K562 (cell line): ENCODE results near the gene DGAT2. TPM values are rescaled to one million over a fixed set of nuclear protein-coding genes. Genes with fewer than 3 reads are reported as not detected.

Experiments used
- ATF1 ChIP-seq, 2 experiments: fragments of 450-650 bp in 1 of 2; IDR thresholded peaks; 2 replicates each; pipeline ENCODE4 v1.6.1; 2016; ENCODE audit warnings: missing compliant biosample characterization in 1 of 2, missing genetic modification characterization in 1 of 2
- GABPB1 ChIP-seq: sonication (generic); formaldehyde crosslinking; IDR thresholded peaks from 2 replicates; pipeline ENCODE4 v1.8.0; 2022; ENCODE audit warnings: mild to moderate bottlenecking, missing genetic modification reagents
- HCFC1 ChIP-seq: IDR thresholded peaks from 2 replicates; pipeline ENCODE4 v1.6.1; 2012; ENCODE audit warnings: low read depth, low read length, improper control_type of control experiment
- NR2C1 ChIP-seq, 2 experiments: fragments of 450-650 bp; IDR thresholded peaks; 2 replicates each; pipeline ENCODE4 v1.6.1; 2017; ENCODE audit warnings: mild to moderate bottlenecking in 2 of 2, antibody characterized with exemption in 1 of 2, inconsistent platforms in 1 of 2, missing compliant biosample characterization in 1 of 2, missing genetic modification characterization in 1 of 2
- PHB2 ChIP-seq: fragments of 450-650 bp; IDR thresholded peaks from 2 replicates; pipeline ENCODE4 v1.6.1; 2017; ENCODE audit warnings: low read depth
- POLR2G ChIP-seq: fragments of 200-400 bp; formaldehyde crosslinking; IDR thresholded peaks from 2 replicates; pipeline ENCODE4 v1.6.1; 2017; ENCODE audit warnings: low read depth, mild to moderate bottlenecking, antibody characterized with exemption, low read length, moderate library complexity
- PURB ChIP-seq: sonication (generic); formaldehyde crosslinking; IDR thresholded peaks from 2 replicates; pipeline ENCODE4 v1.9.0; 2021; ENCODE audit warnings: low read depth, mild to moderate bottlenecking, missing genetic modification reagents
- SRSF7 ChIP-seq: fragments of 200-400 bp; formaldehyde crosslinking; optimal IDR thresholded peaks from 2 replicates; pipeline ENCODE3; 2017; ENCODE audit warnings: mild to moderate bottlenecking, low read depth, low read length
- TRIM28 ChIP-seq: fragments of 450-650 bp; IDR thresholded peaks from 2 replicates; pipeline ENCODE4 v1.6.1; 2017
- ZNF175 ChIP-seq: fragments of 200-800 bp; sonication (Bioruptor generic); IDR thresholded peaks from 2 replicates; pipeline ENCODE4 v1.6.1; 2016; ENCODE audit warnings: low read depth, mild to moderate bottlenecking, missing genetic modification characterization, missing compliant biosample characterization
- ZNF584 ChIP-seq: fragments of 200-800 bp; sonication (Bioruptor generic); IDR thresholded peaks from 2 replicates; pipeline ENCODE4 v1.6.1; 2016; ENCODE audit warnings: low read depth, mild to moderate bottlenecking, missing genetic modification characterization, missing compliant biosample characterization
- ZNF766 ChIP-seq: fragments of 200-800 bp; sonication (Bioruptor generic); conservative IDR thresholded peaks from 2 replicates; pipeline ENCODE4 v1.6.1; 2016; ENCODE audit warnings: missing genetic modification characterization, missing compliant biosample characterization
- polyA plus RNA-seq, 8 experiments: library from polyadenylated mRNA; depleted of rRNA in 4 of 8; stranded (reverse) in 5 of 8; unstranded in 3 of 8; fragments of >200 nt; fragmentation: Nextera tagmentation in 2 of 8; fragmentation: Illumina TruSeq in 1 of 8; extraction: Ambion mirVana in 2 of 8; extraction: Trizol in 1 of 8; gene quantifications; 2 replicates each; pipeline versions ENCODE4 v1.2.1 to v1.2.3, GENCODE V29; 2011 to 2014; ENCODE audit warnings: inconsistent platforms in 1 of 8, missing spikeins in 1 of 8
- total RNA-seq, 7 experiments: library from RNA; depleted of rRNA in 6 of 7; stranded (reverse); fragments of >200 nt in 6 of 7; fragmentation: Illumina TruSeq in 2 of 7; extraction: Trizol in 2 of 7; gene quantifications; 2 replicates each; pipeline versions ENCODE4 v1.2.1 to v1.2.3, GENCODE V29; 2011 to 2021; ENCODE audit warnings: low replicate concordance in 1 of 7
- TF ChIP-seq, protein P1 (sequence below): IDR thresholded peaks from 2 replicates; pipeline ENCODE4 v1.6.1; 2012; ENCODE audit warnings: low read depth, low read length, improper control_type of control experiment, borderline replicate concordance
- TF ChIP-seq, protein P2 (sequence below): fragments of 250-450 bp; sonication (Bioruptor Pico); IDR thresholded peaks from 2 replicates; pipeline ENCODE4 v1.4.0; 2020; ENCODE audit warnings: mild to moderate bottlenecking, moderate library complexity
- TF ChIP-seq, protein P3 (sequence below): fragments of 450-650 bp; IDR thresholded peaks from 2 replicates; pipeline ENCODE4 v1.6.1; 2016; ENCODE audit warnings: antibody characterized with exemption
- TF ChIP-seq, protein P4 (sequence below): fragments of 250-450 bp; sonication (Bioruptor Pico); IDR thresholded peaks from 2 replicates; pipeline ENCODE4 v1.4.0; 2020; ENCODE audit warnings: mild to moderate bottlenecking
- TF ChIP-seq, protein P5 (sequence below): fragments of 250-450 bp; sonication (Bioruptor Pico); IDR thresholded peaks from 2 replicates; pipeline ENCODE4 v1.8.0; 2021; ENCODE audit warnings: mild to moderate bottlenecking, moderate library complexity

Gene DGAT2
- total and polyA plus RNA-seq, 9 of the 15 experiments (the other 6 are each of a cell fraction or from before 2014, with no cell fraction given), result 0.68 to 2.8 (median 1.8) TPM

DNA sequence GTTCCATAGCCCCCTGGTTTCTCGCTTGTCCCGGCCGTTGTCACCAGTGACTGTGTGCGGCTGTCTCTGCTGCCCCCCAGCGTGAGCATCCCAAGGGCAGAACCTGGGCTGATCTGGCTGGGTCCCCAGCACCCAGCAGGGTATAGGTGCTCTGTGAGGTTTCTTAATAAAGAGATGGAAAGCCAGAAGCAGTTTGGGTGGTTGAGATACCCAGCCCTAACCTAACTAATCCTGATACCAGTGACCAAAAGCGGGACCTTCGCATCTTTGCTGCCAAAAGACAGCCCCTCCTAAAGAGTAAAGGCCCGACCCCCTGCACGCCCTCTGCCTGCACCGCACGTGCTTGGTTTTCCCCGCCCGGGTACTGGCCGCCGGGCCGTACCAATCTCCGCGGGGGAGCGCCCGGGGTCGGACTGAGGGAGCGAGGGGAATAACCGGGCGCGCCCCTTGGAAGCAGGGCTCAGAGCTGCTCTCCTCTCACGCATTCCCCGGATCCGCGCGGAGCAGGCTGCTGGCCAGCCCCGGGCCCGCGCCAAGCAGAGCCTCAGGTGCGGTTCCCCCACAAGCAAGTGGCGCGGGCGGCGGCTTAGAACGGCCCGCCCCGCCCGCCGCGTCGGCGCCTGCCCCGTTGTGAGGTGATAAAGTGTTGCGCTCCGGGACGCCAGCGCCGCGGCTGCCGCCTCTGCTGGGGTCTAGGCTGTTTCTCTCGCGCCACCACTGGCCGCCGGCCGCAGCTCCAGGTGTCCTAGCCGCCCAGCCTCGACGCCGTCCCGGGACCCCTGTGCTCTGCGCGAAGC lies at the start of gene DGAT2 (continued):
- TF ChIP-seq, protein P1, sequence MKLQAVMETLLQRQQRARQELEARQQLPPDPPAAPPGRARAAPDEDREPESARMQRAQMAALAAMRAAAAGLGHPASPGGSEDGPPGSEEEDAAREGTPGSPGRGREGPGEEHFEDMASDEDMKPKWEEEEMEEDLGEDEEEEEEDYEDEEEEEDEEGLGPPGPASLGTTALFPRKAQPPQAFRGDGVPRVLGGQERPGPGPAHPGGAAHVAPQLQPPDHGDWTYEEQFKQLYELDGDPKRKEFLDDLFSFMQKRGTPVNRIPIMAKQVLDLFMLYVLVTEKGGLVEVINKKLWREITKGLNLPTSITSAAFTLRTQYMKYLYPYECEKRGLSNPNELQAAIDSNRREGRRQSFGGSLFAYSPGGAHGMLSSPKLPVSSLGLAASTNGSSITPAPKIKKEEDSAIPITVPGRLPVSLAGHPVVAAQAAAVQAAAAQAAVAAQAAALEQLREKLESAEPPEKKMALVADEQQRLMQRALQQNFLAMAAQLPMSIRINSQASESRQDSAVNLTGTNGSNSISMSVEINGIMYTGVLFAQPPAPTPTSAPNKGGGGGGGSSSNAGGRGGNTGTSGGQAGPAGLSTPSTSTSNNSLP, result peak; percentile 34; the same call in 1 of the 2 replicates
- no peak for TF ChIP-seq PURB (CRISPR knock-in tag)
- TF ChIP-seq ATF1 (CRISPR knock-in tag; IDR thresholded peaks at IDR 0.05), result no peak
- TF ChIP-seq ATF1 (tag; IDR thresholded peaks at IDR 0.05), result peak; percentile 93
- TF ChIP-seq, protein P2, sequence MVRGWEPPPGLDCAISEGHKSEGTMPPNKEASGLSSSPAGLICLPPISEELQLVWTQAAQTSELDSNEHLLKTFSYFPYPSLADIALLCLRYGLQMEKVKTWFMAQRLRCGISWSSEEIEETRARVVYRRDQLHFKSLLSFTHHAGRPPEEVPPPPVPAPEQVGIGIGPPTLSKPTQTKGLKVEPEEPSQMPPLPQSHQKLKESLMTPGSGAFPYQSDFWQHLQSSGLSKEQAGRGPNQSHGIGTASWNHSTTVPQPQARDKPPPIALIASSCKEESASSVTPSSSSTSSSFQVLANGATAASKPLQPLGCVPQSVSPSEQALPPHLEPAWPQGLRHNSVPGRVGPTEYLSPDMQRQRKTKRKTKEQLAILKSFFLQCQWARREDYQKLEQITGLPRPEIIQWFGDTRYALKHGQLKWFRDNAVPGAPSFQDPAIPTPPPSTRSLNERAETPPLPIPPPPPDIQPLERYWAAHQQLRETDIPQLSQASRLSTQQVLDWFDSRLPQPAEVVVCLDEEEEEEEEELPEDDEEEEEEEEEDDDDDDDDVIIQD (CRISPR knock-in tag), result no peak
- TF ChIP-seq, protein P3, sequence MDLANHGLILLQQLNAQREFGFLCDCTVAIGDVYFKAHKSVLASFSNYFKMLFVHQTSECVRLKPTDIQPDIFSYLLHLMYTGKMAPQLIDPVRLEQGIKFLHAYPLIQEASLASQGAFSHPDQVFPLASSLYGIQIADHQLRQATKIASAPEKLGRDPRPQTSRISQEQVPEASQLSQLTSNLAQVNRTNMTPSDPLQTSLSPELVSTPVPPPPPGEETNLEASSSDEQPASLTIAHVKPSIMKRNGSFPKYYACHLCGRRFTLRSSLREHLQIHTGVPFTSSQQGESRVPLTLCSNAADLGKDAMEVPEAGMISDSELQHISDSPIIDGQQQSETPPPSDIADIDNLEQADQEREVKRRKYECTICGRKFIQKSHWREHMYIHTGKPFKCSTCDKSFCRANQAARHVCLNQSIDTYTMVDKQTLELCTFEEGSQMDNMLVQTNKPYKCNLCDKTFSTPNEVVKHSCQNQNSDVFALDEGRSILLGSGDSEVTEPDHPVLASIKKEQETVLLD, result peak; percentile 23; the same call in 1 of the 2 replicates
- no peak for TF ChIP-seq PHB2
- TF ChIP-seq ZNF766, result peak; percentile 97
- TF ChIP-seq, protein P4, sequence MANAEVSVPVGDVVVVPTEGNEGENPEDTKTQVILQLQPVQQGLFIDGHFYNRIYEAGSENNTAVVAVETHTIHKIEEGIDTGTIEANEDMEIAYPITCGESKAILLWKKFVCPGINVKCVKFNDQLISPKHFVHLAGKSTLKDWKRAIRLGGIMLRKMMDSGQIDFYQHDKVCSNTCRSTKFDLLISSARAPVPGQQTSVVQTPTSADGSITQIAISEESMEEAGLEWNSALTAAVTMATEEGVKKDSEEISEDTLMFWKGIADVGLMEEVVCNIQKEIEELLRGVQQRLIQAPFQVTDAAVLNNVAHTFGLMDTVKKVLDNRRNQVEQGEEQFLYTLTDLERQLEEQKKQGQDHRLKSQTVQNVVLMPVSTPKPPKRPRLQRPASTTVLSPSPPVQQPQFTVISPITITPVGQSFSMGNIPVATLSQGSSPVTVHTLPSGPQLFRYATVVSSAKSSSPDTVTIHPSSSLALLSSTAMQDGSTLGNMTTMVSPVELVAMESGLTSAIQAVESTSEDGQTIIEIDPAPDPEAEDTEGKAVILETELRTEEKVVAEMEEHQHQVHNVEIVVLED (CRISPR knock-in tag), result peak; percentile 64; the same call in 1 of the 2 replicates
- no peak for TF ChIP-seq SRSF7
- peak; percentile 45; the same call in 1 of the 2 replicates for TF ChIP-seq GABPB1 (CRISPR knock-in tag)
- TF ChIP-seq TRIM28, result 0 out of 2 replicates have a peak, but pooled peaks have one; percentile 50
- TF ChIP-seq, protein P5, sequence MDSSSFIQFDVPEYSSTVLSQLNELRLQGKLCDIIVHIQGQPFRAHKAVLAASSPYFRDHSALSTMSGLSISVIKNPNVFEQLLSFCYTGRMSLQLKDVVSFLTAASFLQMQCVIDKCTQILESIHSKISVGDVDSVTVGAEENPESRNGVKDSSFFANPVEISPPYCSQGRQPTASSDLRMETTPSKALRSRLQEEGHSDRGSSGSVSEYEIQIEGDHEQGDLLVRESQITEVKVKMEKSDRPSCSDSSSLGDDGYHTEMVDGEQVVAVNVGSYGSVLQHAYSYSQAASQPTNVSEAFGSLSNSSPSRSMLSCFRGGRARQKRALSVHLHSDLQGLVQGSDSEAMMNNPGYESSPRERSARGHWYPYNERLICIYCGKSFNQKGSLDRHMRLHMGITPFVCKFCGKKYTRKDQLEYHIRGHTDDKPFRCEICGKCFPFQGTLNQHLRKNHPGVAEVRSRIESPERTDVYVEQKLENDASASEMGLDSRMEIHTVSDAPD (CRISPR knock-in tag), result no peak
- no peak for TF ChIP-seq NR2C1 (IDR thresholded peaks at IDR 0.05)
- TF ChIP-seq NR2C1 (tag; IDR thresholded peaks at IDR 0.05), result no peak
- no peak for TF ChIP-seq ZNF584
- TF ChIP-seq ZNF175 (CRISPR knock-in tag), result no peak
- TF ChIP-seq POLR2G, result peak; percentile 78
- peak; percentile 20; the same call in 1 of the 2 replicates for TF ChIP-seq HCFC1
